Naive thymus-derived CD8-positive, alpha-beta T cell (primary cell): ENCODE results near the gene ABCC6. TPM values are rescaled to one million over a fixed set of nuclear protein-coding genes. Genes with fewer than 3 reads are reported as not detected.
A peak's percentile ranks its signal among the peaks of the same experiment; 100 is the strongest.
"Not testable (repeated sequence)": the region's sequence is repeated elsewhere in the genome, so short reads cannot be mapped to it uniquely, and the experiment has no call there.

ENCODE experiments used
- ATAC-seq, 2 donors: fragments of 150-1000 bp; cut with Tn5 transposase in 1 of 2; sonication (Bioruptor Pico), chemical (Tn5 transposase) in 1 of 2; 1 replicate in 1 of 2; 2 replicates in 1 of 2; pipeline ENCODE4 v1.10.0; 2021; ENCODE audit warnings: mild to moderate bottlenecking in 2 of 2, moderate library complexity in 2 of 2
- POLR2A ChIA-PET: fragments of 350-600 bp; sonication (Branson Sonifier 250); formaldehyde crosslinking; loops from one replicate; lab custom pipeline; 2021; ENCODE audit warnings: antibody characterized with exemption; lab: Charles Lee
- DNase-seq, 10 donors: peaks; one replicate each; pipeline versions ENCODE4 v3.0.0 to v3.0.0-alpha.2; 2020 to 2022
- H3K27ac Mint-ChIP-seq, 10 donors: one replicate each; pipeline ENCODE4 v1.8.0; 2020 to 2022; ENCODE audit warnings: mild to moderate bottlenecking in 10 of 10, mixed read lengths in 10 of 10, moderate library complexity in 4 of 10, inconsistent platforms in 1 of 10
- H3K27me3 Mint-ChIP-seq, 5 donors: one replicate each; pipeline ENCODE4 v1.8.0; 2021 to 2022; ENCODE audit warnings: mixed read lengths in 5 of 5
- H3K36me3 Mint-ChIP-seq, 3 donors: one replicate each; pipeline ENCODE4 v1.8.0; 2020 to 2022; ENCODE audit warnings: mixed read lengths in 3 of 3, mild to moderate bottlenecking in 2 of 3, inconsistent platforms in 1 of 3
- H3K4me1 Mint-ChIP-seq, 4 donors: one replicate each; pipeline ENCODE4 v1.8.0; 2021 to 2022; ENCODE audit warnings: mixed read lengths in 4 of 4
- H3K4me3 Mint-ChIP-seq, 10 donors: one replicate each; pipeline ENCODE4 v1.8.0; 2020 to 2022; ENCODE audit warnings: mild to moderate bottlenecking in 10 of 10, mixed read lengths in 10 of 10, moderate library complexity in 6 of 10, inconsistent platforms in 1 of 10
- H3K9me3 Mint-ChIP-seq, 9 donors: one replicate each; pipeline ENCODE4 v1.8.0; 2020 to 2022; ENCODE audit warnings: mixed read lengths in 9 of 9, mild to moderate bottlenecking in 3 of 9, inconsistent platforms in 1 of 9, moderate library complexity in 1 of 9
- polyA plus RNA-seq, 3 donors: library from polyadenylated mRNA; unstranded; fragments of 300-500 nt; fragmentation: Illumina TruSeq; gene quantifications; one replicate each; pipeline ENCODE4 v1.2.3, GENCODE V29; 2021
- total RNA-seq, 8 experiments: library from RNA in 2 of 8; stranded (reverse) in 2 of 8; gene quantifications; one replicate each; pipeline ENCODE4 v1.2.3 and lab custom pipeline; 2021 to 2026

ABCC6 gene
- total and polyA plus RNA-seq, 5 experiments from 2014 or later = 0.04 to 0.08 TPM; not detected in 3

DNA sequence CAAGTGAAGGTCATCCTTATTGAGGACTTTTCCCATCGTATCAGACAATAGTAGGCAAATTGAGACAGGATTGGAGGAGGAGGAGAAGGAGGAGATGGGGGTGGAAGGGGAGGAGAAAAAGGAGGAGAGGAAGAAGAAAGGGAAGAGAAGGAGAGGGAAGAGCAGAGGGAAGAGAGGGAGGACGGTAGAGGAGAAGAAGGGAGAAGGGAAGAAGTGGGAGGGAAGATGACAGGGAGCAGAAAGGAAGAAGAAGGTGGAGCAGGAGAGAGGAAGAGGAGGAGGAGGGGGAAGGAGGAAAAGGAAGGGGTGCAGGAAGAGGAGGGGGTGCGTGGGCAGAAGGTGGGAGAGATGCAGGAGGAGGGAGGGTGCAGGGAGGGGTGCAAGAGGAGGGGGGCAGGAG is 26.0 kb downstream of the ABCC6 start:
- H3K9me3 Mint-ChIP-seq = no peaks in the 10 kb centered on the region
- H3K27ac Mint-ChIP-seq = no peak overlapping the region
- H3K4me3 Mint-ChIP-seq = no peak overlapping the region
- no peaks in the 10 kb centered on the region for H3K36me3 Mint-ChIP-seq
- peaks cover 0 to 13% (median 5%) of the 10 kb centered on the region in 4 donors for H3K4me1 Mint-ChIP-seq
- no peak for ATAC-seq
- DNase-seq = no peak
- POLR2A ChIA-PET = no interaction called here
- H3K27me3 Mint-ChIP-seq = peaks cover 0 to 10% (median 5%) of the 10 kb centered on the region in 5 donors

DNA sequence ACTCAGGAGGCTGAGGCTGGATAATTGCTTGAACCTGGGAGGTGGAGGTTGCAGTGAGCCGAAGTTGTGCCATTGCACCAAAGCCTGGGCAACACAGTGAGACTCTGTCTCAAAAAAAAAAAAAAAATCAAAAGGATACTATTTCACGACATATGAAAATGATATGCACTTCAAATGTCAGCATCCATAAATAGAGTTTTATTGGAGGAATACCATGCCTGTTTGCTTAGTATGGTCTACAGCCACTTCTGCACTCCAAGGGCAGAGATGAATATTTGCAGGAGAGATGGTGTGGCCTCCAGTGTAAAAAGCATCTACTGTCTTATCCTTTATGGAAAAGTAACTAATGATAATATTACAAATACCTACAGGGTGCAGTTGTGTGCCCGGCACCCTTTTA is 27.2 kb downstream of the ABCC6 start:
- no peak overlapping the region for H3K27ac Mint-ChIP-seq
- H3K9me3 Mint-ChIP-seq = no peaks in the 10 kb centered on the region
- no peaks in the 10 kb centered on the region for H3K36me3 Mint-ChIP-seq
- ATAC-seq = no peak
- peaks cover 0 to 7% (median 5%) of the 10 kb centered on the region in 4 donors for H3K4me1 Mint-ChIP-seq
- peaks cover 0 to 17% (median 7%) of the 10 kb centered on the region in 5 donors for H3K27me3 Mint-ChIP-seq
- no peak for DNase-seq
- H3K4me3 Mint-ChIP-seq = no peak overlapping the region
- POLR2A ChIA-PET = no interaction called here

DNA sequence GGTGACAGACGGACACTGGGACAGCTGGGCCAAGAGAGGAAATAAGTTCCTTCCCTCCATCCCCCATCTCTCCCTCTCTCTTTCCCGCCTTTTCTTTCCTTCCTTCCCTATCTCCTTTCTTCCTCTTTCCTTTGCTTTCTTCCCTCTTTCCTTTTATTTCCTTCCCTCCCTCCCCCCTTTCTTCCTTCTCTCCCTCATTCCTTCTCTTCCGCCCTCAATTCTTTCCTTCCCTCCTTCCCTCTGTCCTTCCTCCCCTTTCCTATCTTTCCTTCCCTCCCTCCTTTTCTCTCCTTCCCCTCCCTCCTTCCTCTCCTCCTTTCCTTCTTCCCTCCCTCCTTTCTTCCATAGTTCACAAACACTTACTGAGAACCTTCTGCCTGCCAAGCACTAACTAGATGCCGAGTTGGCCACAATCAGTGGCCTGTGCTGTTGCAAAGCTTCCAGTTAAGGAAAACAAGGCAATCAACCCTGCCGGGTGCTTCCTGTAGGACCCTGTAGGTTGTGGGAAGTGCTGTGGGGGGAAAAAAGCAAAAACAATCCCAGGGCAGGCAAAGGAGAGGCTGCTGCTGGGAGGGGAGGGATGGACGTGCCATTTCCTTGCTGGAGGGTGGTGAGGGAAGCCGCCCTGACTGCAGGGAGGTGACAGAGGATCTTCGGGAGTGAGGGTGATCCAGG is 31.7 kb downstream of the ABCC6 start:
- POLR2A ChIA-PET = no interaction called here
- H3K27ac Mint-ChIP-seq = peak overlapping the region in 1 of 10 donors; percentile 24
- DNase-seq = no peak

DNA sequence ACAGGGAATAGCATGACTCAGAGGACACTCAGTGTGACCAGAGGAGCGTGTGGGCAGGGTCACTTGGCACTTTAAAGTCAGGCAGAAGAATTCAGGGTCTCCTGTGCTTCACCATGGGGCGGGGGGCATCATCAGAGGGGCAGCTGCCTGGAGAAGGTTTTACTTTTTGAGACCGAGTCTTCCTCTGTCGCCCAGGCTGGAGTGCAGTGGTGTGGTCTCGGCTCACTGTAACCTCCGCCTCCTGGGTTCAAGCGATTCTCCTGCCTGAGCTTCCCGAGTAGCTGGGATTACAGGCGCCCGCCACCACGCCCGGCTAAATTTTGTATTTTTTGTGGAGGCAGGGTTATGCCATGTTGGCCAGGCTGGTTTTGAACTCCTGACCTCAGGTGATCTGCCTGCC is 32.3 kb downstream of the ABCC6 start:
- POLR2A ChIA-PET = interaction anchor here (0.7 kb wide), 1 partner anchor 382 kb away, joined by 4 read pairs; no protein-coding TSS in a partner anchor
- H3K4me1 Mint-ChIP-seq, DNase-seq, ATAC-seq, H3K9me3 Mint-ChIP-seq, H3K4me3 Mint-ChIP-seq, H3K36me3 Mint-ChIP-seq, H3K27ac Mint-ChIP-seq: not testable (repeated sequence)
- H3K27me3 Mint-ChIP-seq = peaks cover 2 to 21% (median 8%) of the 10 kb centered on the region in 5 donors

More for the DNA sequence above, 31.7 kb downstream of the ABCC6 start:
- H3K9me3 Mint-ChIP-seq = no peaks in the 10 kb centered on the region
- no peak for ATAC-seq
- no peak overlapping the region for H3K4me3 Mint-ChIP-seq
- peaks cover 2 to 21% (median 8%) of the 10 kb centered on the region in 5 donors for H3K27me3 Mint-ChIP-seq
- no peaks in the 10 kb centered on the region for H3K4me1 Mint-ChIP-seq
- H3K36me3 Mint-ChIP-seq = no peaks in the 10 kb centered on the region

DNA sequence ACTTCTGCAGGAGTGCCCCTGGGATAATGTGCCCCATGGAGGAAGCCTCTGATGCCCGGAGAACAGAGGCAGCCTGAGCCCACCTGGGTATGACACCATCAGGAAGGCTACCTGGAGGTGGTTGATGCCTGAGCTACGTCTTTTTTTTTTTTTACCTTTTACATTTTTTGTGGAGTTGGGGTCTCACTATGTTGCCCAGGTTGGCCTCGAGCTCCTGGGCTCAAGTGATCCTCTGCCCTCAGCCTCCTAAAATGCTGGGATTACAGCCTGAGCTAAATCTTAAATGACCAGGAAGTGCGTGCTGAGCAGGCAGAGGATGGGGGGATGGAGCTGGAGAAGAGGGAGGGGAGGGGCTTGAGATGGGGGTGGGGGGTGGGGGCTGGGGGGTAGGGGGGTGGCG is 32.7 kb downstream of the ABCC6 start:
- peaks cover 2 to 18% (median 7%) of the 10 kb centered on the region in 5 donors for H3K27me3 Mint-ChIP-seq
- H3K9me3 Mint-ChIP-seq = no peaks in the 10 kb centered on the region
- POLR2A ChIA-PET = interaction anchor here (0.7 kb wide), 1 partner anchor 382 kb away, joined by 4 read pairs; no protein-coding TSS in a partner anchor
- DNase-seq = no peak
- ATAC-seq = no peak
- no peak overlapping the region for H3K27ac Mint-ChIP-seq
- H3K4me3 Mint-ChIP-seq = no peak overlapping the region
- H3K36me3 Mint-ChIP-seq = no peaks in the 10 kb centered on the region
- no peaks in the 10 kb centered on the region for H3K4me1 Mint-ChIP-seq

DNA sequence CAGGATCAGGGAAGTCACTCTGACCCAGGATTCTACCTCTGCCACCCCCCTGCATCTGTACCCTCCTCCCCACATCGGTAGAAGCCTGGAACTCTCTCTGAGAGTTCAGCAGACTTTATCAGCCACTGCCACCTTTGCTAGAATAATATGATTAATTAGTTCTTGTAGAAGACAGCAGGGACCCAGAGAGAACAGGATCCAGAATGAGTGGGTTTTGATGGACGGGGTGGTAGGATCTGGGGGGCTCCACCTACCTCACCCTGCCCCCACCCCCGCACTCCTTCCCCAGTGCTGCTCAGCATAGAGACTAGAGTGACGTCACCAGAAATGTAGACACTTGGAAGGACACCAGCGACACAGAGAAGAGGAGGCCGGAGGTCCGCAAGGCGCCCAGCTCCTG is 33.5 kb downstream of the ABCC6 start:
- no peaks in the 10 kb centered on the region for H3K4me1 Mint-ChIP-seq
- H3K36me3 Mint-ChIP-seq = no peaks in the 10 kb centered on the region
- no peaks in the 10 kb centered on the region for H3K9me3 Mint-ChIP-seq
- no peak for DNase-seq
- H3K27ac Mint-ChIP-seq = no peak overlapping the region
- POLR2A ChIA-PET = no interaction called here
- no peak overlapping the region for H3K4me3 Mint-ChIP-seq
- peaks cover 0 to 15% (median 4%) of the 10 kb centered on the region in 5 donors for H3K27me3 Mint-ChIP-seq
- no peak for ATAC-seq

DNA sequence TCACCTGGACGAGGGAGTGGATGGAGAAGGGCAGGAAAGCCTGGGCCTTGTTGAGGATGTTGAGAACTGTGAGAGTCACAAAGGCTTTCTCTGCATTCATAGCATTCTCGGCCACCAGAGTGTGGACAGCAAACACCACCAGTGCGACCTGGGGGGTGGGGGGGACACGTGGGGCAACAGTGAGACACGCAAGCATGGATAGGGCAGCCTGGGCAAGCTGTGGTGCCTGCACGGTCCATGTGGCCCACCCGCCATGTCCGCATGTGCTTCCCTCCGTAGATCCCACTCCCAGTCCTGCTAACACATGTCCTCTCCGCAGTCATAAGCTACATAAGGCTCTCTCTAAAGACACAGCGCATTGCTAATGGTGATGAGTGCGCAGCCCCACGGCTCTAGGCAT is 34.5 kb downstream of the ABCC6 start:
- ATAC-seq (no peak), DNase-seq (no peak)
- H3K4me1 Mint-ChIP-seq = peaks cover 0 to 2% (median 0%) of the 10 kb centered on the region in 4 donors
- H3K27ac Mint-ChIP-seq = peak overlapping the region in 1 of 10 donors; percentile 45
- no peaks in the 10 kb centered on the region for H3K36me3 Mint-ChIP-seq
- POLR2A ChIA-PET = no interaction called here
- H3K27me3 Mint-ChIP-seq = peaks cover 0 to 16% (median 6%) of the 10 kb centered on the region in 5 donors
- H3K9me3 Mint-ChIP-seq = no peaks in the 10 kb centered on the region
- H3K4me3 Mint-ChIP-seq = no peak overlapping the region

DNA sequence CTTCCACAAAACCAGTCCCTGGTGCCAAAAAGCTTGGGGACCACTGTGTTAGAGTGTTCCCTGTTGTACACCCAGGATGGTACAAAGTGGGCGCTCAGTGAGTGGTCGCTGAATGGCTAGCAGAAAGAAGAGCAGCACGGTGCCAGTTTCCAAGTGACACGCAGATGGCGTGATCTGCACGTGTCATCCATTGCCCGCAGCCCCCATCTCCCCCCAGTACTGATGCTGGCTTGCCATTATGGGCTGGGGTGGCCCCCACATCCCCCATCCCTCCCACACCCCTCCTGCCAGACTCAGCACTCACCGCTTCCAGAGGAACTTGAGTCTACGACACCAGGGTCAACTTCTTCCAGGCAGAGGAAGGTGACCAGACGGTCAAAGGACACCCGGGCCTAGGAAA is 36.5 kb downstream of the ABCC6 start:
- peaks cover 0 to 2% (median 0%) of the 10 kb centered on the region in 4 donors for H3K4me1 Mint-ChIP-seq
- H3K27ac Mint-ChIP-seq = no peak overlapping the region
- H3K4me3 Mint-ChIP-seq = no peak overlapping the region
- no peaks in the 10 kb centered on the region for H3K9me3 Mint-ChIP-seq
- POLR2A ChIA-PET = no interaction called here
- ATAC-seq (no peak), DNase-seq (no peak)
- H3K27me3 Mint-ChIP-seq = peaks cover 0 to 15% (median 4%) of the 10 kb centered on the region in 5 donors
- no peaks in the 10 kb centered on the region for H3K36me3 Mint-ChIP-seq

DNA sequence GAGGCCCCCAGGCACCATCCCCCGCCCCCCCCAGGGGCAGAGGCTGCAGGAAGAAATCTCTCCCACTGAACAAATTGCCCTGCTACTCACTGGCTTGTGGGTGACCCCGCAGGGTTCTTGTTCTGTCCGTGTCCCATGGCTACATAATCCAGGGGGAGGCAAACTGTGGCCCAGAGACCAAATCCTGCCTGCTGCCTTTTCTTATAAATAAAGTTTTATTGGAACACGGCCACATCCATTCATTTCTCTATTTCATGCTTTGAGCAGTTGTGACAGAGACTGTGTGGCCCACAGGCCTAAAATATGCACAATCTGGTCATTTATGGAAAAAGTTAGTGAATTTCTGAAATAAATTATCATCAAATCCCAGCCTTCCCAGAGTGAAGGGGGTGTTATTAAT is 38.2 kb downstream of the ABCC6 start:
- peaks cover 0 to 2% (median 0%) of the 10 kb centered on the region in 4 donors for H3K4me1 Mint-ChIP-seq
- no peaks in the 10 kb centered on the region for H3K36me3 Mint-ChIP-seq
- peaks cover 0 to 13% (median 4%) of the 10 kb centered on the region in 5 donors for H3K27me3 Mint-ChIP-seq
- H3K27ac Mint-ChIP-seq = no peak overlapping the region
- H3K4me3 Mint-ChIP-seq = no peak overlapping the region
- DNase-seq = no peak
- H3K9me3 Mint-ChIP-seq = no peaks in the 10 kb centered on the region
- ATAC-seq = no peak
- POLR2A ChIA-PET = no interaction called here

DNA sequence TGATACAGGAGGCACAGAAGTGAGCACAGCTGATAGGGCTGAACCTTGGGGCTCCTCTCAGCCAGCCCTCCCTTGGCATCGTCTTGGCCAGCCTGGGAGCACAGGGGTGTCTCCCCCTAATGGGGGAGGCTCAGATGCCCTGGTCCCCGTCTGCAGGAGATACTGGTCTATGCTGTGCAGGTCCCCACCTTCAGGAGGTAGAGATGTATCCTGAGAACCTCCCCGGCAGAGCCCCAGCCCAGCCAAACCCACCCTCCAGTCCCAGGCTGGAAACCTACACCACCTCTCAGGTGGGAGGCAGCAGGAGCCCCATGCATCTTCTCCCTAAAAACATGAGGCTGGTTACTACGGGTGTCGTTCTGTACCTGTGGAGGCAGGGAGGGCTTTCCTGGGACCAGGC is 38.7 kb downstream of the ABCC6 start:
- Mint-ChIP-seq H3K27me3 (peaks cover 0 to 9% (median 4%) of the 10 kb centered on the region in 5 donors), H3K36me3 (no peaks in the 10 kb centered on the region), H3K9me3 (no peaks in the 10 kb centered on the region), H3K4me3 (no peak overlapping the region), H3K27ac (no peak overlapping the region), H3K4me1 (peaks cover 0 to 2% (median 0%) of the 10 kb centered on the region in 4 donors)
- no peak for ATAC-seq
- POLR2A ChIA-PET = no interaction called here
- DNase-seq = no peak

DNA sequence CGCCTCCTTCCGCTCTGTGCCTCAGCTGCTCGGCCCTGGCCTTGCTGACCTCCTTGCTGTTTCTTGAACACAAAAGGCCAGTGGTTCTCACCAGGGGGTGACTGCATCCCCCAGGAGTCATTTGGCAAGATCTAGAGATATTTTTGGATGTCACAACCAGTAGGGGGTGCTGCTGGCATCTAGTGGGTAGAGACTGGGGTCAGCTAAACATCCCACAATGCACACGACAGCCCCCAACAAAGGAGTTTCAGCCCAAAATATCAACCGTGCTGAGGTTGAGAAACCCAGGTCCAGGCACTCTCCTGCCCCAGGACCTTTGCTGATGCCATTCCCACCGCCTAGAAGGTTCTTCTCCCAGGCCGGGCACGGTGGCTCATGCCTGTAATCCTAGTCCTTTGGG is 39.7 kb downstream of the ABCC6 start:
- peaks cover 0 to 2% (median 0%) of the 10 kb centered on the region in 4 donors for H3K4me1 Mint-ChIP-seq
- DNase-seq (no peak), ATAC-seq (no peak)
- peaks cover 0 to 9% (median 4%) of the 10 kb centered on the region in 5 donors for H3K27me3 Mint-ChIP-seq
- H3K4me3 Mint-ChIP-seq = no peak overlapping the region
- H3K27ac Mint-ChIP-seq = no peak overlapping the region
- no peaks in the 10 kb centered on the region for H3K9me3 Mint-ChIP-seq
- POLR2A ChIA-PET = no interaction called here
- no peaks in the 10 kb centered on the region for H3K36me3 Mint-ChIP-seq

DNA sequence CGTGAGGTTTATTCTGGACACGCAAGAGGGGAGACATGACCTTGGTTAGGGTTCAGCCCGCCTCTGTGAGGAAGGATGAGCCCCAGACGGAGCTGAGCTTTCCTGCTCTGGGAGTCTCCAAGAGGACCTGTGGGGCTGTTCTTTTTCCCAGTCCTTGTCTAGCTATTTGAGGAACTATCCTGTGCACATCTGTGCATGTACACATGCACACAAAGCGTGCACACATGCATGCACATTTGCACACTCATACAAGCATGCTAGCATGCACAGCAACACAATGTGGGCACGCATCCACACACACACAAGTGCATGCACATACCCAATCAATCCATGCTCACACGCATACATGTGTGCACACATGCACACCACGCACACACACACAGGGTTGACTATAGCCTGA is 40.4 kb downstream of the ABCC6 start:
- H3K36me3 Mint-ChIP-seq = no peaks in the 10 kb centered on the region
- no peak for ATAC-seq
- H3K4me1 Mint-ChIP-seq = peaks cover 0 to 2% (median 0%) of the 10 kb centered on the region in 4 donors
- no peak for DNase-seq
- POLR2A ChIA-PET = no interaction called here
- no peak overlapping the region for H3K4me3 Mint-ChIP-seq
- no peaks in the 10 kb centered on the region for H3K9me3 Mint-ChIP-seq
- peaks cover 0 to 9% (median 4%) of the 10 kb centered on the region in 5 donors for H3K27me3 Mint-ChIP-seq
- H3K27ac Mint-ChIP-seq = no peak overlapping the region

DNA sequence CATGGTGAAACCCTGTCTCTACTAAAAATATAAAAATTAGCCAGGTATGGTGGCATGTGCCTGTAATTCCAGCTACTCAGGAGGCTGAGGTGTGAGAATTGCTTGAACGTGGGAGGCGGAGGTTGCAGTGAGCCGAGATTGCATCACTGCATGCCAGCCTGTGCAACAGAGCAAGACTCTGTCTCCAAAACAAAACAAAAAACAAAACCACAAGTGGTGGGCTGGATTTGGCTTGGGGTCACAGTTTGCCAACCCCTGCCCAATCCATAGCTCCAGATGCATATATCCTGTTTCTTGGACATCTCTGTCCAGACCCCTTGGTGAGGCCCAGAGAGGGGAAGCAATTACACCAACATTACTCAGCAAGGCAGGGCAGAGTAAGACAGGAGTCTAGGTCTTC is 41.5 kb downstream of the ABCC6 start:
- H3K9me3 Mint-ChIP-seq, H3K36me3 Mint-ChIP-seq, H3K4me1 Mint-ChIP-seq, POLR2A ChIA-PET, H3K4me3 Mint-ChIP-seq, DNase-seq, H3K27ac Mint-ChIP-seq, ATAC-seq: not testable (repeated sequence)
- peaks cover 0 to 11% (median 4%) of the 10 kb centered on the region in 5 donors for H3K27me3 Mint-ChIP-seq
